RWPE1 (cell line): Measurements from ENCODE around the gene CAPN11.
"Not testable (repeated sequence)": the region's sequence is repeated elsewhere in the genome, so short reads cannot be mapped to it uniquely, and the experiment has no call there.

Experiments used
- CTCF ChIA-PET: fragments of 350-600 bp; sonication (Branson Sonifier 250); formaldehyde crosslinking; extraction: SDS; loops from one replicate; lab custom pipeline; 2021; lab: Yijun Ruan, JAX
- POLR2A ChIA-PET: fragments of 400-600 bp; formaldehyde crosslinking; extraction: SDS; loops from one replicate; lab custom pipeline; 2020; ENCODE audit warnings: antibody characterized with exemption; ENCODE audit not compliant: low non-redundant PET; lab: Yijun Ruan, JAX
- DNase-seq: peaks from one replicate; pipeline ENCODE4 v3.0.0; 2012; ENCODE audit warnings: low spot score
- H3K27ac ChIP-seq: fragments of 450-650 bp; 2 replicates; pipeline ENCODE4 v1.5.1; 2017
- CTCF ChIP-seq: fragments of 450-650 bp; conservative IDR thresholded peaks from 2 replicates; pipeline ENCODE4 v1.5.1; 2017; ENCODE audit warnings: low read depth, mild to moderate bottlenecking

Gene CAPN11

GRCh38 chr6:44227148-44227793, 68.7 kb downstream of the CAPN11 start:
- ChIA-PET CTCF (interaction anchor here (1.0 kb wide), 1 partner anchor 11 kb away, joined by 5 read pairs; no protein-coding TSS in a partner anchor), POLR2A (no interaction called here)
- DNase-seq: no peak
- no peak for TF ChIP-seq CTCF
- H3K27ac ChIP-seq: peak overlapping the region; percentile 90

GRCh38 chr6:44228031-44228430, 69.4 kb downstream of the CAPN11 start:
- CTCF ChIA-PET: no interaction called here
- DNase-seq: no peak
- H3K27ac ChIP-seq: peak overlapping the region; percentile 90
- no peak for TF ChIP-seq CTCF
- POLR2A ChIA-PET: no interaction called here

- POLR2A ChIA-PET: no interaction called here
- CTCF ChIA-PET: no interaction called here
Measured at GRCh38 chr6:44228433-44228832, 69.8 kb downstream of the CAPN11 start.

GRCh38 chr6:44228836-44229235, 70.2 kb downstream of the CAPN11 start:
- ChIA-PET POLR2A (no interaction called here), CTCF (no interaction called here)
- no peak for DNase-seq
- H3K27ac ChIP-seq: peak overlapping the region; percentile 90
- TF ChIP-seq CTCF: no peak

More at GRCh38 chr6:44228433-44228832, 69.8 kb downstream of the CAPN11 start:
- H3K27ac ChIP-seq: peak overlapping the region; percentile 90
- TF ChIP-seq CTCF: no peak
- DNase-seq: no peak

GRCh38 chr6:44229376-44230033, 70.9 kb downstream of the CAPN11 start:
- H3K27ac ChIP-seq: peak overlapping the region; percentile 90
- CTCF ChIA-PET: interaction anchor here (0.6 kb wide), 1 partner anchor 52 kb away, joined by 3 read pairs; no protein-coding TSS in a partner anchor
- no peak for TF ChIP-seq CTCF
- DNase-seq: no peak
- POLR2A ChIA-PET: no interaction called here

- no peak for DNase-seq
- ChIA-PET CTCF (interaction anchor here (0.6 kb wide), 2 partner anchors 30 to 52 kb away, joined by 3 read pairs; no protein-coding TSS in a partner anchor), POLR2A (no interaction called here)
- TF ChIP-seq CTCF: no peak
- H3K27ac ChIP-seq: peak overlapping the region; percentile 90
Measured at GRCh38 chr6:44230034-44230675, 71.5 kb downstream of the CAPN11 start.

GRCh38 chr6:44231426-44231825, 72.8 kb downstream of the CAPN11 start:
- POLR2A ChIA-PET, CTCF ChIA-PET, DNase-seq: not testable (repeated sequence)
- H3K27ac ChIP-seq: peak overlapping the region; percentile 90
